Right lobe of liver (tissue), 6 donors: ENCODE measurements around the gene ERCC6L. TPM values are rescaled to one million over a fixed set of nuclear protein-coding genes. Genes with fewer than 3 reads are reported as not detected.

Experiments used
- ATAC-seq, 4 donors: fragments of 200-7000 bp; cut with Tn5 transposase; one replicate each; pipeline ENCODE4 v1.9.1; 2020; ENCODE audit warnings: mild to moderate bottlenecking in 4 of 4, moderate library complexity in 4 of 4
- DNase-seq, 3 donors: peaks; one replicate each; pipeline ENCODE4 v3.0.0-alpha.2; 2020
- H3K27ac ChIP-seq, 3 donors: fragments of 200-600 bp; one replicate each; pipeline ENCODE4 v1.8.0; 2022
- H3K27me3 ChIP-seq, 2 donors: fragments of 200-600 bp; one replicate each; pipeline ENCODE4 v1.8.0; 2022
- H3K36me3 ChIP-seq, 4 donors: fragments of 200-600 bp; sonication (generic) in 1 of 4; one replicate each; pipeline versions ENCODE4 v1.5.1 to v1.8.0; 2017 to 2022; ENCODE audit warnings: control low read depth in 1 of 4
- H3K4me1 ChIP-seq, 4 donors: fragments of 200-600 bp; sonication (generic) in 1 of 4; one replicate each; pipeline versions ENCODE4 v1.5.1 to v1.8.0; 2017 to 2022; ENCODE audit warnings: control low read depth in 1 of 4
- H3K4me3 ChIP-seq, 3 donors: fragments of 200-600 bp; one replicate each; pipeline ENCODE4 v1.8.0; 2022
- H3K9me3 ChIP-seq, 4 donors: fragments of 200-600 bp; sonication (generic) in 1 of 4; one replicate each; pipeline versions ENCODE4 v1.5.1 to v1.8.0; 2017 to 2022; ENCODE audit warnings: control low read depth in 1 of 4
- POLR2A ChIP-seq: fragments of 450-650 bp; IDR thresholded peaks from one replicate; pipeline ENCODE4 v1.6.1; 2017; ENCODE audit warnings: antibody characterized with exemption, mild to moderate bottlenecking
- WGBS: methylation state at CpG from one replicate; pipeline ENCODE4 v1.1.6; 2018; ENCODE audit warnings: low coverage, low lambda C conversion rate; ENCODE audit not compliant: insufficient coverage; ENCODE audit errors: missing lambda C conversion rate; 5-methylcytosine and 5-hydroxymethylcytosine counted together
- intact Hi-C, 2 donors: fragments of 100-400 bp; cut with DNase I; formaldehyde crosslinking; loops; one replicate each; pipeline versions ENCODE4 v1.11.2 to v1.14.1; 2022
- small RNA-seq, 2 experiments: library from RNA; depleted of rRNA; stranded (forward); fragments of <200 nt; gene quantifications; one replicate each; pipeline ENCODE3, GENCODE V24; 2016
- total RNA-seq, 6 experiments: library from RNA; depleted of rRNA in 2 of 6; stranded (reverse); fragments of >200 nt in 2 of 6; fragmentation: NEBNext Ultra II Directional in 3 of 6; extraction: Animal tissue kit (Norgen Biotek cat#: 25700) in 3 of 6; gene quantifications; one replicate each; pipeline versions ENCODE4 v1.1.0 to v1.2.4, GENCODE V29; 2016 to 2023
- TF ChIP-seq, protein P1 (sequence below), 4 donors: fragments of 200-600 bp in 3 of 4; fragments of 450-650 bp in 1 of 4; IDR thresholded peaks; one replicate each; pipeline versions ENCODE4 v1.5.1 to v1.8.0; 2016 to 2022; ENCODE audit warnings: antibody characterized with exemption in 4 of 4, mild to moderate bottlenecking in 2 of 4
- donor health status: DM: no; HTN: yes; CAD: no.
- donor health status: DM: no; HTN: no; CAD: no.
- donor health status: DM: no; HTN: no; CAD: no.
- donor health status: DM: no; HTN: yes; CAD: no.
- donor health status: DM: no; HTN: yes; CAD: no.

Gene ERCC6L
- total RNA-seq, 6 experiments from 2014 or later: 0.09 to 0.62 (median 0.30) TPM; not detected in 2

DNA sequence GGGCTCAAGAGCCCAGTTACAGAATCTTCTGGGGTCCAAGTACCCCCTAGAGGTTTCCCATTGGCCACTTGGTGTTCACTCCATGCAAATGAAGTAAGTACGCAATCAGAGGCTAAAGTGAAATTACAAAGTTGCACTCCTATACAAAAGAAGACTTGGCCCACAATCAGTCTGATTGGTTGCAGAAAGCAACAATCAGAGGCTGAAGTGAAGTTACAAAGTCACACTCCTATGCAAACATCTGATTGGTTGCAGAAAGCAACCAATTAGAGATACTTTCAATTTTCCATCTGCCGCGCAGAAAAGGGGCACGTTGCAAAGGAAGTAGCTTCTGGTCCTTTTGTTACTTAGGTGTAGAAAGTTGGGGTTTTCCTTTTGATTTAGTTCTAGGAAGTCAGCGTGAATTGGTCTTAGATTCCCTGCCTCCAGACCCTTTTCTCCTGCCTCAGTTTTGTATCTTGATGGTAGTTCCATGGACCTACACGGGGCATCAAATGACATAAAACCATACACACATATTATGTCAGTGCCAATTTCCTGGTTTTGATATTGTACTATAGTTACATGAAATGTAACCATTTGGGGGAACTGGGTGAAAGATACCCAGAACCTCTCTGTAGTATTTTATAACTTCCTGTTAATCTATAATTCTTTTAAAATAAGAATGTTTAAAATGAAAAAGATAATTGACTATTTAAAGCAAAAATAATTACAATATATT is 69.7 kb downstream of the ERCC6L start:
- Histone ChIP-seq H3K36me3 (no peaks in the 10 kb centered on the region), H3K27me3 (no peaks in the 10 kb centered on the region), H3K9me3 (no peaks in the 10 kb centered on the region), H3K27ac (no peak overlapping the region), H3K4me1 (no peaks in the 10 kb centered on the region), H3K4me3 (no peak overlapping the region)
- TF ChIP-seq, protein P1, sequence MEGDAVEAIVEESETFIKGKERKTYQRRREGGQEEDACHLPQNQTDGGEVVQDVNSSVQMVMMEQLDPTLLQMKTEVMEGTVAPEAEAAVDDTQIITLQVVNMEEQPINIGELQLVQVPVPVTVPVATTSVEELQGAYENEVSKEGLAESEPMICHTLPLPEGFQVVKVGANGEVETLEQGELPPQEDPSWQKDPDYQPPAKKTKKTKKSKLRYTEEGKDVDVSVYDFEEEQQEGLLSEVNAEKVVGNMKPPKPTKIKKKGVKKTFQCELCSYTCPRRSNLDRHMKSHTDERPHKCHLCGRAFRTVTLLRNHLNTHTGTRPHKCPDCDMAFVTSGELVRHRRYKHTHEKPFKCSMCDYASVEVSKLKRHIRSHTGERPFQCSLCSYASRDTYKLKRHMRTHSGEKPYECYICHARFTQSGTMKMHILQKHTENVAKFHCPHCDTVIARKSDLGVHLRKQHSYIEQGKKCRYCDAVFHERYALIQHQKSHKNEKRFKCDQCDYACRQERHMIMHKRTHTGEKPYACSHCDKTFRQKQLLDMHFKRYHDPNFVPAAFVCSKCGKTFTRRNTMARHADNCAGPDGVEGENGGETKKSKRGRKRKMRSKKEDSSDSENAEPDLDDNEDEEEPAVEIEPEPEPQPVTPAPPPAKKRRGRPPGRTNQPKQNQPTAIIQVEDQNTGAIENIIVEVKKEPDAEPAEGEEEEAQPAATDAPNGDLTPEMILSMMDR (IDR thresholded peaks at IDR 0.05): no peak
- DNase-seq: no peak
- ATAC-seq: peak in 3 of 4 donors; percentile 23 to 37 (median 36)
- intact Hi-C loops: no loop called here
- WGBS: 52% methylated on average over 5 of the region's 6 CpGs

DNA sequence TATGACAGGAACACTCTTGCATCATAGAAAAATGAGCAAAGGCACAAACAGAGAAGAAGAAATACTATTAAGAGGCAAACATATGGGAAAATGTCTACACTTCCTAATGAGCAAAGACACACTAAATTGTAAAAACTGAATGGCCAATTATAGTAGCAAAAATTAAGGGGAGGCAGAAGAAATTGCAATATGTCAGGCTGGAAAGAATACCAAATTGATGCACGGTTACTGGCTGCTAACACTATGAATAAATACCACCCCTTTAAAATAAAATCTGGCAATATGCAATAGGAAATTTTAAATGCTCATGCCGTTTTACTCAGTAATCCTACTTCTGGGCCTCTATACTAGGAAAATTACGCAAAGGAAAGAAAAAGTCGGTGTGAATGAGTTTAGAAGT is 73.3 kb downstream of the ERCC6L start:
- intact Hi-C loops: no loop called here
- Histone ChIP-seq H3K27me3 (no peaks in the 10 kb centered on the region), H3K4me3 (no peak overlapping the region), H3K9me3 (no peaks in the 10 kb centered on the region), H3K4me1 (no peaks in the 10 kb centered on the region), H3K27ac (no peak overlapping the region), H3K36me3 (no peaks in the 10 kb centered on the region)
- DNase-seq (no peak), ATAC-seq (no peak)
- TF ChIP-seq, protein P1 (IDR thresholded peaks at IDR 0.05): no peak
- TF ChIP-seq POLR2A: no peak
- WGBS: 58% methylated on average over 4 of the region's 4 CpGs

DNA sequence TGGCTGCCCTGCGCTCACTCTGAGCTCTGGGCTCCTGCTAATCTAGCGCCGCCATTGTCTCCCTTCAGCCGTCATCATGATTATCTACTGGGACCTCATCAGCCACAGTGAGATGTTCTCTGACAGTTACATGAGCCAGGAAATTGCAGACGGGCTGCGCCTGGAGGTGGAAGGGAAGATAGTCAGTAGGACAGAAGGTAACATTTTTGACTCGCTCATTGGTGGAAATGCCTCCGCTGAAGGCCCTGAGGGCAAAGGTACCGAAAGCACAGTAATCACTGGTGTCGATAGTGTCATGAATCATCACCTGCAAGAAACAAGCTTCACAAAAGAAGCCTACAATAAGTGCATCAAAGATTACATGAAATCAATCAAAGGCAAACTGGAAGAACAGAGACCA is 79.1 kb downstream of the ERCC6L start:
- H3K36me3 ChIP-seq: no peaks in the 10 kb centered on the region
- H3K27me3 ChIP-seq: no peaks in the 10 kb centered on the region
- 62% methylated on average over 10 of the region's 10 CpGs for WGBS
- no peak overlapping the region for H3K27ac ChIP-seq
- DNase-seq (no peak), ATAC-seq (no peak)
- H3K4me1 ChIP-seq: no peaks in the 10 kb centered on the region
- no peak overlapping the region for H3K4me3 ChIP-seq
- no peaks in the 10 kb centered on the region for H3K9me3 ChIP-seq
- no peak for TF ChIP-seq POLR2A
- TF ChIP-seq, protein P1 (IDR thresholded peaks at IDR 0.05): no peak
- intact Hi-C loops: no loop called here

DNA sequence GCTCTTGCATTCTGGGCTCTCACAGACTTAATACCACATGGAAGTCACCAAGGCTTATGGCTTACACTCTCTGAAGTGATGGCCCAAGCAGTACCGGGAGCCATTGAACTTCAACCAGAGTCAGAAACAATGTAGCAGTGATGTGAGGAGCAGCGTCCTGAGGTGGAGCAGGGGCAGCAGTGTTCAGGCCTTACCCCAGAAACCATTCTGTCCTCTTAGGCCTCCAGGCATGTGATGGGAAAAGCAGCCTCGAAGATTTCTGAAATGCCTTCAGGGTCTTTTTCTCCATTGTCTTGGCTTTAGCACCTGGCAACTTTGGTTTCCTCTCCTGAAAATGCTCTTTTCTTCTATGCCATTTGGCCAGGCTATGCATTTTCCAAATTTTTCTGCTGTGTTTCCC is 80.1 kb downstream of the ERCC6L start:
- no peak for DNase-seq
- Histone ChIP-seq H3K4me1 (no peaks in the 10 kb centered on the region), H3K9me3 (no peaks in the 10 kb centered on the region), H3K27ac (no peak overlapping the region), H3K4me3 (no peak overlapping the region), H3K27me3 (no peaks in the 10 kb centered on the region), H3K36me3 (no peaks in the 10 kb centered on the region)
- no CpG with 5 or more reads among the region's 3 CpGs for WGBS
- TF ChIP-seq, protein P1 (IDR thresholded peaks at IDR 0.05): no peak
- TF ChIP-seq POLR2A: no peak
- intact Hi-C loops: no loop called here
- ATAC-seq: no peak

Small RNA genes within 50 kb of the gene (small RNA-seq; reads per million reads assigned to genes)
- gene RF00019: 0 reads per million in 2 experiments

Other genes with a start within 250 kb of the ERCC6L start
- 1 to 10 TPM; 1.2 to 4.1 (median 2.5) TPM for gene RTL5, start 107.1 kb downstream of the ERCC6L start, total RNA-seq
- 1 to 10 TPM; 6.1 to 9.3 (median 8.1) TPM for gene PIN4, start 57.3 kb downstream of the ERCC6L start, total RNA-seq
- gene RPS4X, start 38.2 kb upstream of the ERCC6L start, total RNA-seq: 100 to 1,000 TPM; 227 to 432 (median 340) TPM
- gene CITED1, start 66.9 kb upstream of the ERCC6L start, total RNA-seq: not detected